AG09309 (cell line): ENCODE data around the gene LHFPL3.

Experiments used
- DNase-seq: peaks from one replicate; pipeline ENCODE4 v3.0.0-alpha.2; 2010; ENCODE audit warnings: low read depth
- H3K4me3 ChIP-seq: 2 replicates; pipeline ENCODE4 v1.5.1; 2011; ENCODE audit warnings: mild to moderate bottlenecking, low read depth, low read length, moderate library complexity; ENCODE audit not compliant: control insufficient read depth
- CTCF ChIP-seq: IDR thresholded peaks from 2 replicates; pipeline ENCODE4 v1.5.1; 2011; ENCODE audit warnings: mild to moderate bottlenecking, low read depth, low read length, inconsistent platforms; ENCODE audit not compliant: insufficient read depth, control insufficient read depth; ENCODE audit errors: missing control alignments

Gene LHFPL3

GRCh38 chr7:104855861-104856260 lies 527.5 kb downstream of the LHFPL3 start:
- no peak overlapping the region for H3K4me3 ChIP-seq
- no peak for DNase-seq
- TF ChIP-seq CTCF = no peak

GRCh38 chr7:104857458-104858425 lies 529.3 kb downstream of the LHFPL3 start:
- no peak for TF ChIP-seq CTCF
- H3K4me3 ChIP-seq = no peak overlapping the region
- DNase-seq = no peak

- no peak overlapping the region for H3K4me3 ChIP-seq
- DNase-seq = no peak
- no peak for TF ChIP-seq CTCF
Measured at GRCh38 chr7:104859754-104860426, 531.5 kb downstream of the LHFPL3 start.

- no peak for DNase-seq
- no peak for TF ChIP-seq CTCF
- H3K4me3 ChIP-seq = no peak overlapping the region
Measured at GRCh38 chr7:104861729-104862390, 533.5 kb downstream of the LHFPL3 start.

- DNase-seq = no peak
- TF ChIP-seq CTCF = peak; percentile 39
- H3K4me3 ChIP-seq = no peak overlapping the region
Measured at GRCh38 chr7:104862719-104863118, 534.3 kb downstream of the LHFPL3 start.

- H3K4me3 ChIP-seq = no peak overlapping the region
- TF ChIP-seq CTCF = no peak
- no peak for DNase-seq
Measured at GRCh38 chr7:104873401-104873800, 545.0 kb downstream of the LHFPL3 start.
